Muscle of leg (tissue), 11 donors: ENCODE results near the gene TMPRSS9. TPM values are rescaled to one million over a fixed set of nuclear protein-coding genes. Genes with fewer than 3 reads are reported as not detected.

Experiments used
- DNase-seq: peaks from one replicate; pipeline ENCODE4 v3.0.0; 2013
- H3K27ac ChIP-seq: one replicate; pipeline ENCODE4 v1.5.1; 2013; ENCODE audit warnings: mild to moderate bottlenecking, low read length, control low read depth
- H3K27me3 ChIP-seq: one replicate; pipeline ENCODE4 v1.6.1; 2013; ENCODE audit warnings: low read length; ENCODE audit not compliant: control insufficient read depth, insufficient read depth
- H3K36me3 ChIP-seq: one replicate; pipeline ENCODE4 v1.6.1; 2013; ENCODE audit warnings: low read length; ENCODE audit not compliant: control insufficient read depth, insufficient read depth
- H3K4me1 ChIP-seq: one replicate; pipeline ENCODE4 v1.6.1; 2013; ENCODE audit warnings: low read length; ENCODE audit not compliant: control insufficient read depth, insufficient read depth
- H3K4me3 ChIP-seq: one replicate; pipeline ENCODE4 v1.5.1; 2013; ENCODE audit warnings: low read length, control low read depth
- H3K9me3 ChIP-seq: replicated peaks from 2 replicates; pipeline ENCODE4 v1.6.1; 2013; ENCODE audit warnings: low read depth, low read length; ENCODE audit not compliant: control insufficient read depth
- WGBS: methylation state at CpG from one replicate; pipeline ENCODE4 v1.1.5; 2013; ENCODE audit warnings: missing lambda C conversion rate; ENCODE audit not compliant: insufficient coverage; 5-methylcytosine and 5-hydroxymethylcytosine counted together
- polyA plus RNA-seq, 8 donors: library from polyadenylated mRNA; unstranded; fragments of 120-200 nt; gene quantifications; one replicate each; pipeline versions ENCODE4 v1.2.1 to v1.2.3, GENCODE V29; 2013; ENCODE audit warnings: inconsistent platforms in 1 of 8, low replicate concordance in 1 of 8; ENCODE audit not compliant: insufficient read length in 8 of 8, insufficient read depth in 1 of 8
- total RNA-seq: library from RNA; stranded (reverse); fragments of 120-200 nt; gene quantifications from one replicate; pipeline ENCODE4 v1.2.4, GENCODE V29; 2013

Gene TMPRSS9
- total and polyA plus RNA-seq, 9 donors, result 0.11 to 1.3 (median 0.33) TPM

GRCh38 chr19:2449019-2449418, 89.0 kb downstream of the TMPRSS9 start:
- Histone ChIP-seq H3K9me3 (no peaks in the 10 kb centered on the region), H3K4me1 (peaks cover 35% of the 10 kb centered on the region), H3K4me3 (no peak overlapping the region), H3K27ac (no peak overlapping the region), H3K27me3 (no peaks in the 10 kb centered on the region), H3K36me3 (peaks cover 16% of the 10 kb centered on the region)
- 100% methylated on average over 1 of the region's 11 CpGs for WGBS
- no peak for DNase-seq

DNA sequence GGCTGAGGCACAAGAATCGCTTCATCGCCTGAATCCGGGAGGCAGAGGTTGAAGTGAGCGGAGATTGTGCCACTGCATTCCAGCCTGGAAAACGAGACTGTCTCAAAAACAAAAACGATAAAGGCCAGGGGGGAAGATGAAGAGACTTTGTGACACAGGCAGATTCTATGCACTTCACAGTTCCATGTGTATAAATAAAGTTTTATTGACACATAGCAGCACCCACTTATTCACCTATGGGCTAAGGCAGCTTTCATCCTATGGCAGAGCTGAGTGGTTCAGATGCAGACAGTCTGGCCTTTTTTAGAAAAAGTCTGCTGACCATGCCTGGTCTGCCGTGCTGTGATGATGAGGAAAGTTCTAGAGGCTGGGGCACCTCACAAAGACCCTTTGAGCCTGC, 91.1 kb downstream of the TMPRSS9 start:
- Histone ChIP-seq H3K4me3 (no peak overlapping the region), H3K36me3 (peaks cover 7% of the 10 kb centered on the region), H3K27ac (no peak overlapping the region), H3K4me1 (peaks cover 43% of the 10 kb centered on the region), H3K9me3 (no peaks in the 10 kb centered on the region), H3K27me3 (no peaks in the 10 kb centered on the region)
- WGBS, result 94% methylated on average over 5 of the region's 7 CpGs
- no peak for DNase-seq

GRCh38 chr19:2451741-2452140, 91.7 kb downstream of the TMPRSS9 start:
- Histone ChIP-seq H3K4me1 (peaks cover 37% of the 10 kb centered on the region), H3K9me3 (no peaks in the 10 kb centered on the region), H3K4me3 (no peak overlapping the region), H3K27me3 (no peaks in the 10 kb centered on the region), H3K36me3 (peaks cover 7% of the 10 kb centered on the region), H3K27ac (no peak overlapping the region)
- DNase-seq, result no peak
- 92% methylated on average over 18 of the region's 18 CpGs for WGBS

DNA sequence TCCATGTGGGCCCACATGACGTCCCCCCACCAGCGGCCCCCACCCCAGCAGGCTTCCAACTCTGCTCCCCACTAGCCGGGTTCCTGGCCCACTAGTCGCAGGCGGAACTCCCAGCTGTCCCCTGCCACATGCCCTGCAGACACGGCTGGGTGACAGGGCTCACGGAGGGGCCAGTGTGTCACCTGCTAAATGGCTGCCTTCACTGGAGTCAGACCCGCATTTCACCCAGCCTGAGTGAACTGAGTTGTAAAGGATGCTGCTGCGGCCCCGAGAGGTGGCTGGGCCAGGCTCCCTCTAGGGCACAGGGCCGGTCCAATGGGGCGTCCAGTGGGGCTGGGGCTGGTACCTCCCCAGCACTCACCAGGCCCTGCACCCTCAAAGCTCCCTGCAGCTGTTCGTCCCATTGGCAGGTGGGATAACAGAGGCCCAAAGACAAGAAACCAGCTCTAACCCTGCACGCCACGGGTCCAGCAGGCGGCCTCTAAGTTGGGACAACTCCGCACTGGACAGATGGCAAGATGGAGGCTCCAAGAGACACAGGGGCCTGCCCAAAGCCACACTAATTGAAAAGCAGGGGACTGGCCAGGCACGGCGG, 93.5 kb downstream of the TMPRSS9 start:
- no peaks in the 10 kb centered on the region for H3K9me3 ChIP-seq
- no peak overlapping the region for H3K4me3 ChIP-seq
- WGBS, result 82% methylated on average over 16 of the region's 19 CpGs
- H3K27ac ChIP-seq, result peak overlapping the region; percentile 13
- no peaks in the 10 kb centered on the region for H3K27me3 ChIP-seq
- H3K36me3 ChIP-seq, result peaks cover 7% of the 10 kb centered on the region
- DNase-seq, result no peak
- H3K4me1 ChIP-seq, result peaks cover 27% of the 10 kb centered on the region

- H3K27ac ChIP-seq, result no peak overlapping the region
- no peak for DNase-seq
- no peaks in the 10 kb centered on the region for H3K27me3 ChIP-seq
- 93% methylated on average over 8 of the region's 19 CpGs for whole genome bisulfite sequencing
- H3K36me3 ChIP-seq, result peaks cover 4% of the 10 kb centered on the region
- no peaks in the 10 kb centered on the region for H3K9me3 ChIP-seq
- H3K4me3 ChIP-seq, result no peak overlapping the region
- H3K4me1 ChIP-seq, result peaks cover 27% of the 10 kb centered on the region
These were observed 94.3 kb downstream of the TMPRSS9 start for GRCh38 chr19:2454199-2454961.

DNA sequence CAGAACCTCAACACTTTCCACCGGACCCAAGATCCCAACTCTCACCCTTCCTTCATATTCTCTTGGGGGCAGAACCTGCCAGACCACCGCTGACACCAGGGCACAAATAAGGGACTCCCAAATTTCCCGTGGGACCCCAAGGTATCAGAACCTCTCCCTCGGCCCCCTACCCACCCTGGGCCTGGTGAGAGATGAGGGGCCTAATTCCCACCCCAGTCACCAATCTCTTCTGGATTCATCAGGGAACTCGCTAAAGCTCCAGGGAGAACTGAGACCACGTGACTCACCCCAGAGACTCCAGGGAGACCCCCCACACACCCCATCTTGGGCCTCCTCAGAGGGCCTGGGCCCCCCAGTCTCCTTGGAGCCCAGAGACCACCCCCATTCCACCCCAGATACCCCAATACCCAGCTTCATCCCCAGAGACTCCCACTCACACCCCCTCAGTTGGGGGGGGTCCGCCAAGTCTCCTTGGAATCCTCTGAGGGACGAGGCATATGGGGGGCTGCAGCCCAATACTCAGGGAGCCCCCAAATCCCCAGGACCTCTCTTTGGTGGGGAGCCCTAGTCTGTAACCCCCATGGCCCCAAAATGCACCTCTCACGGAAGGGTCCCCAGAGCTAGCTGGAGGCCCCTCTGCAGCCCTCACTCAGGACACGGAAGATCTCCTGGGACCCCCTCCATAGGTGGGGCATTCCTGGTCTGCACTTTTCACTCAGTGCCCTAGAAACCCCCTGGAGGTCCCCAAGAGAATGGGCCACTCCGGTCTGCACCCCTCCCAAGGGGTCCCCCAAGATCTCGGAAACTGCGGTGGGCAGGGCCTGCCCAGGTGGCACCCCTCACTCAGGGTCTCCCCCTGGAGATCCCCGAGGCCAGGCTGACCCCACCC, 95.1 kb downstream of the TMPRSS9 start:
- 45% methylated on average over 9 of the region's 14 CpGs for WGBS
- Histone ChIP-seq H3K9me3 (no peaks in the 10 kb centered on the region), H3K27ac (peak overlapping the region; percentile 17)

DNA sequence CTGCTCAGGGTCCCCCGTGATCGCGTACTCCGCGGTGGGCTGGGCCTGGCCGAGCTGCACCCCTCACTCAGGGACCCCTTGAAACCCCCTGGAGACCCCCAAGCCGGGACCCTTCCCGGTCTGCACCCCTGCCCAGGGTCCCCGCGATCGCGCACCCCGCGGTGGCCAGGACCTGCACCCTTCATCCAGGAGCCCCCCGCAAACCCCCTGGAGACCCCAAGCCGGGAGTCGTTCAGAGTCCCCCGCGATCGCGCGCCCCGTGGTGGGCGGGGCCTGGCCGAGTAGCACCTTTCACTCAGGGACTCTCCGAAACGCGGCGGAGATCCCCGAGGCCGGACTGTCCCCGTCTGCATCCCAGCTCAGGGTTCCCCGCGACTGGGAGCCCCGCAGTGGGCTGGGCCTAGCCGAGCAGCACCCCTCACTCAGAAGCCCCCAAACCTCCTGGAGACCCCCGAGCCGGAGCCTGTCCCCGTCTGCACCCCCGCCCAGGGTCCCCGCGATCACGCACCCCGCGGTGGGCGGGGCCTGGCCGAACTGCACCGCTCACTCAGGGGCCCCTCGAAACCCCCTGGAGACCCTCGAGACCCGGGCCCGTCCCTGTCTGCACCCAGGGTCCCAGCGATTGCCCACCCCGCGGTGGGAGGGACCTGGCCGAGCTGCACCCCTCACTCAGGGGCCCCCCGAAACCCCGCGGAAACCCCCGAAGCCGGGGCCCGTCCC, 95.9 kb downstream of the TMPRSS9 start:
- no peaks in the 10 kb centered on the region for H3K9me3 ChIP-seq
- H3K27ac ChIP-seq, result peak overlapping the region; percentile 17
- peaks cover 27% of the 10 kb centered on the region for H3K4me1 ChIP-seq
- peak overlapping the region; percentile 97 for H3K4me3 ChIP-seq
- under 1% methylated on average over 55 of the region's 62 CpGs for WGBS
- H3K36me3 ChIP-seq, result peaks cover 2% of the 10 kb centered on the region
- no peaks in the 10 kb centered on the region for H3K27me3 ChIP-seq
- DNase-seq, result peak; percentile 33

More for the DNA sequence above, 95.1 kb downstream of the TMPRSS9 start:
- DNase-seq, result no peak
- H3K27me3 ChIP-seq, result no peaks in the 10 kb centered on the region
- peaks cover 27% of the 10 kb centered on the region for H3K4me1 ChIP-seq
- peak overlapping the region; percentile 97 for H3K4me3 ChIP-seq
- peaks cover 4% of the 10 kb centered on the region for H3K36me3 ChIP-seq

DNA sequence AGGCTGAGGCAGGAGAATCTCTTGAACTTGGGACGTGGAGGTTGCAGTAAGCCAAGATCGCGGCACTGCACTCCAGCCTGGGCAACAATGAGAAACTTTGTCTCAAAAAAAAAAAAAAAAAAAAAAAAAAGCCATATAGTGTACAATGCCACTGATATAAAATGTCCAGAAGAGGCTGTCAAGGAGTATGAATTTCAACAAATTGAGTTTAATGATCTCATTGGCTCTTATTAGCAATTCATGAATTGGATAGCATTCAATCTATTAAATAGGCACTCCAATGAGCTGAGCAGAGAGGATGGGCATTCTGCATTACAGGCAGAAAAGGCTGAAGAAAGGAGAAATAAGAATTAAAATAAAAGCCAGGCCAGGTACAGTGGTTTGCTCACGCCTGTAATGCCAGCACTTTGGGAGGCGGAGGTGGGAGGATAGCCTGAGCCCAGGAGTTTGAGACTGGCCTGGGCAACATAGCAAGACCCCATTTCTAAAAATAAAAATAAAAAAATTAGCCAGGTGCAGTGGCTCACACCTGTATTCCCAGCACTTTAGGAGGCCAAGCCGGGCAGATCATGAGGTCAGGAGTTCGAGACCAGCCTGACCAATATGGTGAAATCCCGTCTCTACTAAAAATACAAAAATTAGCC, 97.5 kb downstream of the TMPRSS9 start:
- Histone ChIP-seq H3K36me3 (no peaks in the 10 kb centered on the region), H3K4me1 (peaks cover 41% of the 10 kb centered on the region), H3K27ac (peak overlapping the region; percentile 84), H3K27me3 (no peaks in the 10 kb centered on the region), H3K9me3 (no peaks in the 10 kb centered on the region), H3K4me3 (peak overlapping the region; percentile 41)
- no peak for DNase-seq
- 86% methylated on average over 3 of the region's 8 CpGs for WGBS

DNA sequence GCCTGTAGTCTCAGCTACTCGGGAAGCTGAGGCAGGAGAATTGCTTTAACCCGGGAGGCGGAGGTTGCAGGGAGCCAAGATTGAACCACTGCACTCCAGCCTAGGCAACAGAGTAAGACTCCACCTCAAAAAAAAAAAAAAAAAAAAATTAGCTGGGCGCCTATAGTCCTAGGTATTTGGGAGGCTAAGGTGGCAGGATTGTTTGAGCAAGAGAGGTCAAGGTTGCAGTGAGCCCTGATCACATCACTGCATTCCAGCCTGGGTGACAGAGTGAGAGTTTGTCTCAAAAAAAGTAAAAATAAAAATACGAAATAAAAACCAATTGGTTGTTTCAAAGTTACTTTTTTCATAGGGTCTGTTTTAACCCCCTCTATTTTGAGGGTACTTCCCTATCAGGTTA, 98.0 kb downstream of the TMPRSS9 start:
- H3K27ac ChIP-seq, result no peak overlapping the region
- no peaks in the 10 kb centered on the region for H3K27me3 ChIP-seq
- H3K36me3 ChIP-seq, result no peaks in the 10 kb centered on the region
- no peak for DNase-seq
- no peak overlapping the region for H3K4me3 ChIP-seq
- no peaks in the 10 kb centered on the region for H3K9me3 ChIP-seq
- no CpG with 5 or more reads among the region's 5 CpGs for WGBS
- peaks cover 44% of the 10 kb centered on the region for H3K4me1 ChIP-seq
